Measurements from ENCODE around the gene RASA2. TPM values are rescaled to one million over a fixed set of nuclear protein-coding genes. Genes with fewer than 3 reads are reported as not detected.
A peak's percentile ranks its signal among the peaks of the same experiment; 100 is the strongest.

RASA2 gene
- total and polyA plus RNA-seq, 11 donors = 2.0 to 12.3 (median 3.4) TPM

DNA sequence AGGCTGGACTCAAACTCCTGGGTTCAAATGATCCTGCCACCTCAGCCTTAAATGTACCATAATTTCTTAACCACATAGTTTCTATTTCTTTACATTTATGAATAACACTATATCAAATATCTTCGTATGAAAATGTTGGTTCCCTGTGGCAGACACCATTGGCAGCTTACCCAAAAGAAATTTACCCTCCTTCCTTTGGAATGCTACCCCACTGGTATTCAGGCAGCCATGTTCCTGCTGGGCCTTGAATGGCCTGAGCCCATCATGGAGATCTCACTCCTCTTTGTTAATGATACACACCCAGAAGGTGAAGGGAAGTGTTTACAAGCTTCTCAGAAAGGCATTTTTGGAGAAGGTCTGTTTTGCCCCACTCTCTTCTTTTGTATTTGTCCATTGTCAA is 157.0 kb downstream of the RASA2 start:
- H3K4me1 ChIP-seq = peaks cover 0 to 6% (median 0%) of the 10 kb centered on the region in 12 donors
- no peak for TF ChIP-seq POLR2A (IDR thresholded peaks at IDR 0.05)
- TF ChIP-seq, protein P1, sequence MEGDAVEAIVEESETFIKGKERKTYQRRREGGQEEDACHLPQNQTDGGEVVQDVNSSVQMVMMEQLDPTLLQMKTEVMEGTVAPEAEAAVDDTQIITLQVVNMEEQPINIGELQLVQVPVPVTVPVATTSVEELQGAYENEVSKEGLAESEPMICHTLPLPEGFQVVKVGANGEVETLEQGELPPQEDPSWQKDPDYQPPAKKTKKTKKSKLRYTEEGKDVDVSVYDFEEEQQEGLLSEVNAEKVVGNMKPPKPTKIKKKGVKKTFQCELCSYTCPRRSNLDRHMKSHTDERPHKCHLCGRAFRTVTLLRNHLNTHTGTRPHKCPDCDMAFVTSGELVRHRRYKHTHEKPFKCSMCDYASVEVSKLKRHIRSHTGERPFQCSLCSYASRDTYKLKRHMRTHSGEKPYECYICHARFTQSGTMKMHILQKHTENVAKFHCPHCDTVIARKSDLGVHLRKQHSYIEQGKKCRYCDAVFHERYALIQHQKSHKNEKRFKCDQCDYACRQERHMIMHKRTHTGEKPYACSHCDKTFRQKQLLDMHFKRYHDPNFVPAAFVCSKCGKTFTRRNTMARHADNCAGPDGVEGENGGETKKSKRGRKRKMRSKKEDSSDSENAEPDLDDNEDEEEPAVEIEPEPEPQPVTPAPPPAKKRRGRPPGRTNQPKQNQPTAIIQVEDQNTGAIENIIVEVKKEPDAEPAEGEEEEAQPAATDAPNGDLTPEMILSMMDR (IDR thresholded peaks at IDR 0.05) = no peak
- no peaks in the 10 kb centered on the region for H3K36me3 ChIP-seq
- ATAC-seq (no peak), DNase-seq (no peak)
- H3K27ac ChIP-seq = no peak overlapping the region
- no peaks in the 10 kb centered on the region for H3K27me3 ChIP-seq
- 85 to 89% (median 86%) methylated on average over 1 of the region's 1 CpG for WGBS, 4 donors
- H3K4me3 ChIP-seq = no peak overlapping the region
- no peaks in the 10 kb centered on the region for H3K9me3 ChIP-seq
- intact Hi-C loops (cut with DNase I) = loop anchor here in 3 of 10 donors (2.0 to 10.0 kb wide), 3 partner anchors 91 to 183 kb away; partner anchors contain the start of gene RNF7 (in 3 of the 3)

DNA sequence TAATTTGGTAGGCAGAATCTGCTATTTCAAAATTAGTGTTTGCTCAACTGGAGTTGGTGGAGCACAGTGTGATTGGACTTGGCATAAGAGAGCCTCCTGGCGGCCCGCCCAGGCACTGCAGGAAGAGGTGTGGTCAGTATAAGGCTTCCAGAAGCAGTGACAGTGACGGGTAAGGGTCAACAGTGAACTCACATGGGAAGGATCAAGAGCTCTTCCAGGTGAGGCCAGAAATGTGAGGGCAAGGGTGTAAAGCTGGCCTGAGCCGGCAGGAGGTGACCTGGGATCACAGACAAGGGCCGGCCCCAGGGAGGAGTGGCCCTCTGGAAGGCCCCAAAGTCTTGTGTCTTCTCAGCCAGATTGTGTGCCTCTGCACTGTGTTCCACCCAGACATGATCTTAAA is 158.1 kb downstream of the RASA2 start:
- Histone ChIP-seq H3K27ac (no peak overlapping the region), H3K36me3 (no peaks in the 10 kb centered on the region), H3K4me3 (no peak overlapping the region), H3K27me3 (no peaks in the 10 kb centered on the region), H3K9me3 (no peaks in the 10 kb centered on the region), H3K4me1 (peaks cover 0 to 6% (median 0%) of the 10 kb centered on the region in 12 donors)
- ATAC-seq (peak; percentile 61 to 86 (median 83)), DNase-seq (peak; percentile 71 to 91 (median 73))
- no peak for TF ChIP-seq POLR2A (IDR thresholded peaks at IDR 0.05)
- TF ChIP-seq, protein P1 (IDR thresholded peaks at IDR 0.05) = peak; percentile 41 to 73 (median 63)
- intact Hi-C loops (cut with DNase I) = loop anchor here in 3 of 10 donors (2.0 to 10.0 kb wide), 3 partner anchors 90 to 184 kb away; partner anchors contain the start of gene RNF7 (in 3 of the 3)
- 32 to 37% (median 35%) methylated on average over 5 of the region's 5 CpGs for WGBS, 4 donors

DNA sequence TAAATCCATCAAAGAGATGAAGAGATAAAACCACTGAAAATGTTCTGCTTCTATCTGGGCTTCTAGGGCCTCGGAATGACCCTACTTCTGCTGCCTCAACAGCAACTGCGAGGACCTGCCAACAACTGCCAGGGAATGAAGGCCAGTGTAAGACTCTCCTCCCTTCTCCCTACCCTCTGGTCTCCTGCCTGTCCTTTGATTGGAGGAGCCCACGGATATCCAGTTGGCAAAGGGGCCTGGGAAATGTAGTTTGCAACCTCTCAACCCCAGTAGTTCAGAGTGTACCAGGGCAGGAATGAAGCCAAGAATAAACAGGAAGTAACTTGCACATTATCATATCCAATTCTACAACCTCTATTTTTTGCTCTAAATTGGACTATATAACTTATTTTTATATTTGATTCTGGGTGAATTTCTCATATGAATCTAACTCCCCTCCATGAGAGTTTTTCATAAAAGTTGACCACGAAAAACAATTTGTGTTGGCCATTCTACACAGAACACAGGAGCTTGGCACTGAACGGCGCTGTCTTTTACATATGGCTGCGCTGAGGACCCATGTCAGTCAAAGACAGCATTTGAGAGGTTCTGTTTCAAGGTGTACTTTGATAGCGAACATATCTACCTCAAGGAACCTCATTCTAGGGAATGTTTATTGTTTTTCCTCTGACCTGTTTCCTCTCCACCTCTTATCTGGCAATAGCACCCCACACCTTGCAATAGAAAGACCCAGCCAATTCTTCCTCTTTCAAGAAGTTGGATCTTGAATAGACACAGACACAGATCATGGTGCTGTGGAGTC is 160.1 kb downstream of the RASA2 start:
- WGBS, 4 donors = 62 to 77% (median 74%) methylated on average over 8 of the region's 8 CpGs
- TF ChIP-seq POLR2A (IDR thresholded peaks at IDR 0.05) = no peak
- ATAC-seq = peak; percentile 55 to 95 (median 94)
- H3K27me3 ChIP-seq = no peaks in the 10 kb centered on the region
- intact Hi-C loops (cut with DNase I) = loop anchor here in 2 of 10 donors (10.0 kb wide), 1 partner anchor 88 kb away; the partner anchor contains the start of gene RNF7 (in 2 of the 2)
- no peaks in the 10 kb centered on the region for H3K9me3 ChIP-seq
- peaks cover 0 to 6% (median 0%) of the 10 kb centered on the region in 12 donors for H3K4me1 ChIP-seq
- no peaks in the 10 kb centered on the region for H3K36me3 ChIP-seq
- H3K4me3 ChIP-seq = no peak overlapping the region
- H3K27ac ChIP-seq = peak overlapping the region in 1 of 12 donors; percentile 74
- peak in 4 of 5 donors; percentile 28 to 54 (median 46) for DNase-seq

DNA sequence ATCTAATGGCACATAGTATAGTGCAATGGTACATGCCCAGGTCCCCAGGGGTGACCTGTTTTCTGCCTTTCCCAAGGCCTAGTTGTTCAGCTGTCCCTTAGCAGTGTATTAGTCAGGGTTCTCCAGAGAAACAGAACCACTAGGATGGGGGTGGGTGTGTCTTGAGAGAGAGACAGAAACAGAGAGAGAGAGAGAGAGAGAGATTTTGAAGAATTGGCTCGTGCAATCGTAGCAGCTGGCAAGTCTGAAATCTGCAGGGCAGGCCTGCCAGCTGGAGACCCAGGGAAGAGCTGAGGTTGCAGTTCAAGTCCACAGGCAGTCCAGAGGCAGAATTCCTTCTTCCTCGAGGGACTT is 160.7 kb downstream of the RASA2 start:
- ATAC-seq (no peak), DNase-seq (no peak)
- Histone ChIP-seq H3K36me3 (no peaks in the 10 kb centered on the region), H3K27me3 (no peaks in the 10 kb centered on the region), H3K4me3 (no peak overlapping the region), H3K27ac (peak overlapping the region in 1 of 12 donors; percentile 74), H3K4me1 (peaks cover 0 to 6% (median 0%) of the 10 kb centered on the region in 12 donors), H3K9me3 (no peaks in the 10 kb centered on the region)
- TF ChIP-seq, protein P1 (IDR thresholded peaks at IDR 0.05) = no peak
- TF ChIP-seq POLR2A (IDR thresholded peaks at IDR 0.05) = no peak
- intact Hi-C loops (cut with DNase I) = loop anchor here in 2 of 10 donors (10.0 kb wide), 1 partner anchor 87 kb away; the partner anchor contains the start of gene RNF7 (in 2 of the 2)
- WGBS, 4 donors = 47 to 86% (median 72%) methylated on average over 3 of the region's 3 CpGs
